ENCODE measurements around the gene DLGAP1.
A peak's percentile ranks its signal among the peaks of the same experiment; 100 is the strongest.

DLGAP1 gene

GRCh38 chr18:3663870-3664512, 791.1 kb downstream of the DLGAP1 start:
- no peak for TF ChIP-seq CTCF (IDR thresholded peaks at IDR 0.05)
- H3K4me3 ChIP-seq, result no peak overlapping the region
- DNase-seq (ENCODE audit: low spot score), result no peak
- H3K27ac ChIP-seq, result no peak overlapping the region

DNA sequence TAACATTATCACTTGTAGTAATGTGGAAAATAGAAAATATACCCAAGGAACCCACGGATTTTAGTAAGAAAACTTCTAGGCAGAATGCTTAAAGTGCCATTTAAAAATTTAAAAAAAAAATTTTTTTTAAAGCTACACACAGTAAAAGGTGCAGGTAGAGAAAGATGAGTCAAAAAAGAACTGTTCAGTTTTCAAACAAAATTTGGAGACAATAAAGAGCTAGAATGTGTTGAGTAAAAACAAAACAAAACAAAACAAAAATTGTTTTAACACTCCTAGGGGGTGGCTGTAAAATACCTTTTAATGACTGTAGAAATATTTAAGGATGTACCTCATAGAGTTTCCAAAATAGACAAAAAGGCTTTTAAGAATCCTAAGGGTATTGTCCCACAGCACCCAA, 793.1 kb downstream of the DLGAP1 start:
- Histone ChIP-seq H3K27ac (peak overlapping the region in 1 of 2 donors; percentile 5), H3K4me3 (no peak overlapping the region)
- DNase-seq (ENCODE audit: low spot score), result no peak
- no peak for TF ChIP-seq CTCF (IDR thresholded peaks at IDR 0.05)

DNA sequence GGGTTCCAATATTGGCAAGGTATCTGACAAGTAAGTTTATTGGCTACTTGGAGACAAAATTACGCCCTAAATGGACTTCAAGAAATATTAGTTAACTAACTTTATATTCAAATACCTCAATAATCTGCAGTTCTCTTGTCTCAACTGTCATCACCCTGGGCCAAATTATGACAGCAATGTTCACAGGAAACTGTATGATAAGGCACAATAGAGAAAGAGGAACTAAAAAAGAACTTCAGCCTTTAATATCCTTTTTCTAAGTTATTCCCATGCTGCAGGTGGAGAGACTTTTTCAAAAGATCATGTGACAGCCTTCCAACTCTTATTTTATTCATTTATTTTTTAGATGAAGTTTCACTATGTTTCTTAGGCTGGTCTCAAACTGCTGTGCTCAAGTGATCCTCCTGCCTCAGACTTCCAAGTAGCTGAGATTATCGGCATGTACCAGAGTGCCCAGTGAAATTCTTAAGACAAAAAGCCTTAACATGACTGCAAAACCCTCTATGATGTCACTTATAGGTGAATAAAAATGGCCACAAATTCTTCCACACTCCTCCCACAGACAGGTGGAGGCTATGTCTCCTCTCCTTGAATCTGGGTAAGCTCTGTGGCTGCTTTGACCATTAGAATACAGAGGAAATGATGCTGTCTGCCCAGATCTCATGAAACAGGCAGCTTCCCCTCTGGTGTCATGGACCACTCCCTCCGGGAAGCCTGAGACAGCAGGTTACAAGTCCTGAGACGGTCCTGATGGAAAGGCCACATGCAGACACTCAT, 794.2 kb downstream of the DLGAP1 start:
- Histone ChIP-seq H3K27ac (peak overlapping the region in 1 of 2 donors; percentile 47), H3K4me3 (no peak overlapping the region)
- DNase-seq (ENCODE audit: low spot score), result no peak

DNA sequence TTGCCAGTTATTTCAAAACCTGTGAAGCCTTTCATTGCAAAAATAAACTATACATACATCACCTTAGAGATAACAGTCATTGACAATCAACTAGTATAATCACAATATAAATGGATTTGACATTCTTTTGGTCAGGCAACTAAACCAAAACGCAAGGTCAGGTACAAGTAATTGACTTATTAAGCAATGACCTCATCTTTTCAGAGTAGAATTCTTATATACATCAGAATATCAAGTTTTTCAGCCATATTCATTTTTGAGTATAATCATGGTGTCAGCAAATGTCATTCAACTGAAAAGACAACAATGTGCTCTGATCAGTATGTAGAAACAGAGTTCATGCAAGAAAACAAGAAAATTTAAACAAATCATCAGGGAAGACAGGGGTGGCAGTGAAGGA, 796.6 kb downstream of the DLGAP1 start:
- no peak for DNase-seq (ENCODE audit: low spot score)
- Histone ChIP-seq H3K4me3 (no peak overlapping the region), H3K27ac (no peak overlapping the region)
- TF ChIP-seq CTCF (IDR thresholded peaks at IDR 0.05), result no peak

More for the DNA sequence above, 794.2 kb downstream of the DLGAP1 start:
- no peak for TF ChIP-seq CTCF (IDR thresholded peaks at IDR 0.05)

- no peak overlapping the region for H3K4me3 ChIP-seq
- no peak for TF ChIP-seq CTCF (IDR thresholded peaks at IDR 0.05)
- DNase-seq (ENCODE audit: low spot score), result no peak
- H3K27ac ChIP-seq, result no peak overlapping the region
These were observed 799.7 kb downstream of the DLGAP1 start for GRCh38 chr18:3655254-3656050.

GRCh38 chr18:3654442-3655253, 800.5 kb downstream of the DLGAP1 start:
- TF ChIP-seq CTCF (IDR thresholded peaks at IDR 0.05), result no peak
- Histone ChIP-seq H3K4me3 (no peak overlapping the region), H3K27ac (peak overlapping the region in 1 of 2 donors; percentile 23)
- no peak for DNase-seq (ENCODE audit: low spot score)
